Osteoblast (primary cell): Measurements from ENCODE around the gene TRABD. TPM values are rescaled to one million over a fixed set of nuclear protein-coding genes. Genes with fewer than 3 reads are reported as not detected.

Experiments
- DNase-seq: peaks from one replicate; pipeline ENCODE4 v3.0.0; 2011; ENCODE audit warnings: low spot score, mixed read lengths; ENCODE audit not compliant: insufficient read length; ENCODE audit errors: missing footprints
- H2AFZ ChIP-seq: 2 replicates; pipeline ENCODE4 v1.6.0; 2011; ENCODE audit warnings: mild to moderate bottlenecking, low read length
- H3K27ac ChIP-seq: 2 replicates; pipeline ENCODE4 v1.5.1; 2011; ENCODE audit warnings: mild to moderate bottlenecking, low read depth, low read length, moderate library complexity
- H3K27me3 ChIP-seq: 2 replicates; pipeline ENCODE4 v1.6.0; 2012; ENCODE audit warnings: mild to moderate bottlenecking, control low read depth, inconsistent platforms, low read length, moderate library complexity; ENCODE audit not compliant: insufficient read depth
- H3K36me3 ChIP-seq: 2 replicates; pipeline ENCODE4 v1.5.1; 2011; ENCODE audit warnings: mild to moderate bottlenecking, low read length, control low read depth, moderate library complexity; ENCODE audit not compliant: insufficient read depth
- H3K4me1 ChIP-seq: 2 replicates; pipeline ENCODE4 v1.5.1; 2011; ENCODE audit warnings: mild to moderate bottlenecking, low read length, control low read depth, moderate library complexity; ENCODE audit not compliant: insufficient read depth
- H3K4me2 ChIP-seq: 2 replicates; pipeline ENCODE4 v1.6.0; 2011; ENCODE audit warnings: mild to moderate bottlenecking, low read length; ENCODE audit not compliant: insufficient read depth
- H3K4me3 ChIP-seq: fragments of 200-600 bp; sonication (generic); 3 replicates; pipeline ENCODE4 v1.5.1; 2012; ENCODE audit warnings: mild to moderate bottlenecking, low read length, inconsistent platforms; ENCODE audit not compliant: insufficient read depth
- H3K79me2 ChIP-seq: 2 replicates; pipeline ENCODE4 v1.6.0; 2012; ENCODE audit warnings: mild to moderate bottlenecking, low read length, control low read depth, inconsistent platforms; ENCODE audit not compliant: insufficient read depth
- H3K9me3 ChIP-seq: 2 replicates; pipeline ENCODE4 v1.5.1; 2011; ENCODE audit warnings: low read depth, low read length, control low read depth
- H4K20me1 ChIP-seq: 2 replicates; pipeline ENCODE4 v1.6.0; 2012; ENCODE audit warnings: mild to moderate bottlenecking, low read length, control low read depth; ENCODE audit not compliant: insufficient read depth
- total RNA-seq: library from RNA; depleted of rRNA; stranded (reverse); fragments of >200 nt; gene quantifications from 2 replicates; pipeline ENCODE4 v1.2.3, GENCODE V29; 2012
- TF ChIP-seq, protein P1 (sequence below): IDR thresholded peaks from 2 replicates; pipeline ENCODE4 v1.5.1; 2011; ENCODE audit warnings: mild to moderate bottlenecking, low read depth, low read length, moderate library complexity; ENCODE audit errors: extremely low read depth

Gene TRABD
- total RNA-seq, 1 donor = 13.8 TPM

DNA sequence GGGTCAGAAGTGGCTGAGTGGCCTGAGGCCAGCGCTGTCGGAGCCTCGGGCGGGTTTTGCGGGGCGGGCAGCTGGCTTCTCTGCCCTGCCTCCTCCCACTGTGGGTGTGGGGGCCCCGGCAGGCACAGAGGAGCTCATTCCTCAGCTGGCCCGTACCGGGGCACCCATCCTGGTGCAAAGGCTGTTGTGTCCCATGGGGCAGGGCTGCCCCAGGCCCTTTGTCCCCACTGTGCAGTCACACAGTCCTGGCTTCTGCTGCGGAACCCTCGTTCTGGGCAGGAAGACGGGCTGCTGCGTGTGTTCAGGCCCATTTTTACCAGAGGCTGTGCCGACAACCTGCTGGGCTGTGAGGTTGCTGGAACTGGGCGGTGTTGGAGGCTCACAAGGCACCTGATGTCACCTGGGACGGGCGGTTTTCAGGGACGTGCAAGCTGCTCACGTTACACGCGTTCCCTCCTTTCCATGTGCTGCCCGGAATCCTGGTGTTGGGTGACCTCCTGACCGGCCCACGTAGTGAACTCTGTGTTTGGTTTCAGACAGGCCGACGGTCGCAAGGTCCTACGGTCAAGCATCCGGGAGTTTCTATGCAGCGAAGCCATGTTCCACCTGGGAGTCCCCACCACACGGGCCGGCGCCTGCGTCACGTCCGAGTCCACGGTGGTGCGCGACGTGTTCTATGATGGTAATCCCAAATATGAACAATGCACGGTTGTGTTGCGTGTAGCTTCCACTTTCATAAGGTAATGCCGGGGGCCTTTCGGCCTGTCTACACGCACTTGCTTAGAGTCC, 20.3 kb downstream of the TRABD start:
- Histone ChIP-seq H3K79me2 (peaks cover 54% of the 10 kb centered on the region), H3K4me1 (peaks cover 6% of the 10 kb centered on the region), H3K27me3 (no peaks in the 10 kb centered on the region), H3K36me3 (peaks cover 40% of the 10 kb centered on the region), H3K27ac (no peak overlapping the region), H4K20me1 (peaks cover 43% of the 10 kb centered on the region), H3K9me3 (no peaks in the 10 kb centered on the region), H2AFZ (no peak overlapping the region), H3K4me2 (no peak overlapping the region), H3K4me3 (no peak overlapping the region)
- TF ChIP-seq, protein P1, sequence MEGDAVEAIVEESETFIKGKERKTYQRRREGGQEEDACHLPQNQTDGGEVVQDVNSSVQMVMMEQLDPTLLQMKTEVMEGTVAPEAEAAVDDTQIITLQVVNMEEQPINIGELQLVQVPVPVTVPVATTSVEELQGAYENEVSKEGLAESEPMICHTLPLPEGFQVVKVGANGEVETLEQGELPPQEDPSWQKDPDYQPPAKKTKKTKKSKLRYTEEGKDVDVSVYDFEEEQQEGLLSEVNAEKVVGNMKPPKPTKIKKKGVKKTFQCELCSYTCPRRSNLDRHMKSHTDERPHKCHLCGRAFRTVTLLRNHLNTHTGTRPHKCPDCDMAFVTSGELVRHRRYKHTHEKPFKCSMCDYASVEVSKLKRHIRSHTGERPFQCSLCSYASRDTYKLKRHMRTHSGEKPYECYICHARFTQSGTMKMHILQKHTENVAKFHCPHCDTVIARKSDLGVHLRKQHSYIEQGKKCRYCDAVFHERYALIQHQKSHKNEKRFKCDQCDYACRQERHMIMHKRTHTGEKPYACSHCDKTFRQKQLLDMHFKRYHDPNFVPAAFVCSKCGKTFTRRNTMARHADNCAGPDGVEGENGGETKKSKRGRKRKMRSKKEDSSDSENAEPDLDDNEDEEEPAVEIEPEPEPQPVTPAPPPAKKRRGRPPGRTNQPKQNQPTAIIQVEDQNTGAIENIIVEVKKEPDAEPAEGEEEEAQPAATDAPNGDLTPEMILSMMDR = no peak
- no peak for DNase-seq

GRCh38 chr22:50206599-50206998, 20.9 kb downstream of the TRABD start:
- no peak overlapping the region for H3K4me3 ChIP-seq
- H2AFZ ChIP-seq = no peak overlapping the region
- H3K4me1 ChIP-seq = peaks cover 6% of the 10 kb centered on the region
- peak; percentile 95 for DNase-seq
- no peak overlapping the region for H3K4me2 ChIP-seq
- H3K79me2 ChIP-seq = peaks cover 54% of the 10 kb centered on the region
- H3K27ac ChIP-seq = no peak overlapping the region
- TF ChIP-seq, protein P1 = peak; percentile 41
- no peaks in the 10 kb centered on the region for H3K27me3 ChIP-seq
- H4K20me1 ChIP-seq = peaks cover 42% of the 10 kb centered on the region
- no peaks in the 10 kb centered on the region for H3K9me3 ChIP-seq
- peaks cover 44% of the 10 kb centered on the region for H3K36me3 ChIP-seq

DNA sequence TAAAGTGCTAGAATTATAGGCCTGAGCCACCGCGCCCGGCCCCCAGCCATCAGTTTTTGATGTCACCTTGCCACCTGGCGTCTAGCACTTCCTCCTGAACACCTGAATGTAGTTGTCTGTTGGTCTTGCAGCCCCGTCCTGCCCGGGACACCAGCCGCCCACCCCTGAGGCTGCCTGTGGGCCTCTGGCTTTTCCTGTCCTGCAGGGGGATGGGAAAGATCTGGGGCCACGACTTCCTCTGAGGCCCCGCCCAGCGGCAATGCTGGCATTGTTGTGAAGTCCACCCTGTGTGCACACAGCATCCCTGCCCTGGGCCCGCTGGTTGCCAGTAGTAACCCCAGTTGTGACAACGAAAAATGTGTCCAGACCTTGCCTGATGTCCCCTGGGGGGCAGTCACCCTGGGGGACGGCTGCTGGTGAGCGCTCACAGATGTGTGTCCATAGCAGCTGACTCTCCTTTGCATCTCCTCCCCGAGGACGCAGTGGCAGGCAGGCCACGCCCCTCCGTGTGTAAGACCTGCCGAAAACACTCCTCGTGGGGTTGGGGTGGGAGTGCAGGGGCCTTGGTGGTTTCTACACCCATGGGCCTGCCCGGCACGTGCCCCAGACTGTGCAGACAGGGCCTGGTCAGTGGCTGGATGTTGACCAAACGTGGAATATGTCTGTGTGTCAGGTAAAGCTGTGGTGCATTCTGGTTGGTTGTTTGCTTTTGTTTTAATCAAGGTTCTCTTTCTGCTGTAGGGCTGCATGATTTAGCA, 21.8 kb downstream of the TRABD start:
- H3K4me3 ChIP-seq = no peak overlapping the region
- H3K27me3 ChIP-seq = no peaks in the 10 kb centered on the region
- H3K36me3 ChIP-seq = peaks cover 52% of the 10 kb centered on the region
- peak; percentile 92 for DNase-seq
- no peaks in the 10 kb centered on the region for H3K9me3 ChIP-seq
- peaks cover 36% of the 10 kb centered on the region for H4K20me1 ChIP-seq
- H3K4me1 ChIP-seq = no peaks in the 10 kb centered on the region
- H2AFZ ChIP-seq = no peak overlapping the region
- H3K27ac ChIP-seq = no peak overlapping the region
- H3K79me2 ChIP-seq = peaks cover 51% of the 10 kb centered on the region
- TF ChIP-seq, protein P1 = no peak
- H3K4me2 ChIP-seq = no peak overlapping the region

GRCh38 chr22:50208430-50208938, 22.8 kb downstream of the TRABD start:
- Histone ChIP-seq H3K4me1 (no peaks in the 10 kb centered on the region), H3K36me3 (peaks cover 52% of the 10 kb centered on the region), H3K4me2 (no peak overlapping the region), H3K4me3 (no peak overlapping the region), H3K27ac (no peak overlapping the region), H4K20me1 (peaks cover 41% of the 10 kb centered on the region), H2AFZ (no peak overlapping the region), H3K27me3 (no peaks in the 10 kb centered on the region), H3K9me3 (no peaks in the 10 kb centered on the region), H3K79me2 (peaks cover 52% of the 10 kb centered on the region)
- no peak for DNase-seq
- TF ChIP-seq, protein P1 = no peak
